Neural cell (in vitro differentiated cells): Measurements from ENCODE around the gene FLT3. TPM values are rescaled to one million over a fixed set of nuclear protein-coding genes. Genes with fewer than 3 reads are reported as not detected.

Experiments
- H2AFZ ChIP-seq: fragments of 200-600, 300-800 bp; sonication (generic), shearing (Covaris generic); 2 replicates; pipeline ENCODE4 v1.6.0; 2014; ENCODE audit warnings: low read depth, mild to moderate bottlenecking, antibody characterized with exemption, low read length, moderate library complexity
- H3F3A ChIP-seq: fragments of 200-600 bp; shearing (Covaris generic); 2 replicates; pipeline ENCODE4 v1.6.1; 2016; ENCODE audit warnings: mild to moderate bottlenecking, moderate library complexity, mixed read lengths, antibody characterized with exemption, low read length; ENCODE audit not compliant: insufficient read depth, poor library complexity, severe bottlenecking
- H3K27ac ChIP-seq: fragments of 200-600, 300-800 bp; sonication (generic), shearing (Covaris generic); 2 replicates; pipeline ENCODE4 v1.5.1; 2014; ENCODE audit warnings: mild to moderate bottlenecking, low read length, moderate library complexity
- H3K27me3 ChIP-seq: fragments of 300-800, 200-600 bp; sonication (generic), shearing (Covaris generic); 2 replicates; pipeline ENCODE4 v1.6.0; 2014; ENCODE audit warnings: mild to moderate bottlenecking, low read depth, low read length, moderate library complexity; ENCODE audit not compliant: insufficient read depth
- H3K36me3 ChIP-seq: fragments of 300-800, 200-600 bp; sonication (generic), shearing (Covaris generic); 2 replicates; pipeline ENCODE4 v1.5.1; 2014; ENCODE audit warnings: mild to moderate bottlenecking, antibody characterized with exemption, low read length, moderate library complexity; ENCODE audit not compliant: insufficient read depth
- H3K4me2 ChIP-seq: fragments of 300-800, 200-600 bp; sonication (generic), shearing (Covaris generic); 2 replicates; pipeline ENCODE4 v1.6.0; 2014; ENCODE audit warnings: mild to moderate bottlenecking, low read length
- H3K4me3 ChIP-seq: fragments of 300-800, 200-600 bp; sonication (generic), shearing (Covaris generic); 2 replicates; pipeline ENCODE4 v1.5.1; 2014; ENCODE audit warnings: mild to moderate bottlenecking, low read length, moderate library complexity
- H3K79me2 ChIP-seq: fragments of 200-600 bp; shearing (Covaris generic); replicated peaks from 2 replicates; pipeline ENCODE4 v1.6.0; 2014; ENCODE audit warnings: mild to moderate bottlenecking, low read length, moderate library complexity; ENCODE audit not compliant: insufficient read depth
- H3K9ac ChIP-seq: fragments of 300-800, 200-600 bp; sonication (generic), shearing (Covaris generic); 2 replicates; pipeline ENCODE4 v1.6.1; 2016; ENCODE audit warnings: mild to moderate bottlenecking, low read length, mixed read lengths
- H3K9me2 ChIP-seq: fragments of 200-600 bp; shearing (Covaris generic); 2 replicates; pipeline ENCODE4 v1.6.1; 2016; ENCODE audit warnings: mild to moderate bottlenecking, low read length, mixed read lengths; ENCODE audit not compliant: insufficient read depth
- H3K9me3 ChIP-seq: fragments of 200-600, 300-800 bp; sonication (generic), shearing (Covaris generic); 2 replicates; pipeline ENCODE4 v1.6.1; 2016; ENCODE audit warnings: mild to moderate bottlenecking, mixed run types, low read length, moderate library complexity, mixed read lengths
- H4K20me1 ChIP-seq: fragments of 200-600 bp; shearing (Covaris generic); 2 replicates; pipeline ENCODE4 v1.6.1; 2016; ENCODE audit warnings: mild to moderate bottlenecking, mixed run types; ENCODE audit not compliant: insufficient read depth
- CTCF ChIP-seq: fragments of 450-650 bp; IDR thresholded peaks from 2 replicates; pipeline ENCODE4 v1.5.1; 2014; ENCODE audit warnings: antibody characterized with exemption, mild to moderate bottlenecking, moderate library complexity; ENCODE audit not compliant: poor library complexity, severe bottlenecking
- EP300 ChIP-seq: fragments of 450-650 bp; conservative IDR thresholded peaks from 2 replicates; pipeline ENCODE4 v1.6.1; 2014; ENCODE audit warnings: antibody characterized with exemption, mild to moderate bottlenecking, moderate library complexity; ENCODE audit not compliant: poor library complexity, severe bottlenecking
- EZH2 ChIP-seq: fragments of 200-600, 300-800 bp; shearing (Covaris generic), sonication (generic); IDR thresholded peaks from 2 replicates; pipeline ENCODE4 v1.6.1; 2014; ENCODE audit warnings: antibody characterized with exemption, low read length, borderline replicate concordance, mild to moderate bottlenecking; ENCODE audit not compliant: insufficient read depth, poor library complexity, severe bottlenecking
- MXI1 ChIP-seq: fragments of 450-650 bp; conservative IDR thresholded peaks from 2 replicates; pipeline ENCODE4 v1.6.1; 2014; ENCODE audit warnings: antibody characterized with exemption, mild to moderate bottlenecking; ENCODE audit not compliant: poor library complexity, severe bottlenecking
- POLR2AphosphoS5 ChIP-seq: IDR thresholded peaks from 2 replicates; pipeline ENCODE4 v1.6.1; 2012
- RAD21 ChIP-seq: fragments of 450-650 bp; conservative IDR thresholded peaks from 2 replicates; pipeline ENCODE4 v1.6.1; 2014; ENCODE audit warnings: antibody characterized with exemption, mild to moderate bottlenecking, moderate library complexity
- REST ChIP-seq: IDR thresholded peaks from 2 replicates; pipeline ENCODE4 v1.6.1; 2012; ENCODE audit warnings: borderline replicate concordance
- SMC3 ChIP-seq: fragments of 450-650 bp; conservative IDR thresholded peaks from 2 replicates; pipeline ENCODE4 v1.6.1; 2014; ENCODE audit warnings: antibody characterized with exemption, mild to moderate bottlenecking, moderate library complexity; ENCODE audit not compliant: poor library complexity
- TAF1 ChIP-seq: IDR thresholded peaks from 2 replicates; pipeline ENCODE4 v1.6.1; 2012; ENCODE audit warnings: low read depth
- polyA plus RNA-seq: library from polyadenylated mRNA; depleted of rRNA; stranded (reverse); fragments of >200 nt; gene quantifications from 2 replicates; pipeline ENCODE4 v1.2.3, GENCODE V29; 2014

FLT3 gene
- polyA plus RNA-seq, 1 donor from 2014 or later = 0.41 TPM

- no peaks in the 10 kb centered on the region for H3K9me2 ChIP-seq
- H3K27ac ChIP-seq = no peak overlapping the region
- H3K36me3 ChIP-seq = no peaks in the 10 kb centered on the region
- H2AFZ ChIP-seq = no peak overlapping the region
- no peaks in the 10 kb centered on the region for H3K9me3 ChIP-seq
- no peaks in the 10 kb centered on the region for H3K27me3 ChIP-seq
- no peaks in the 10 kb centered on the region for H3F3A ChIP-seq
- H3K4me2 ChIP-seq = no peak overlapping the region
- H3K9ac ChIP-seq = no peak overlapping the region
- no peak for TF ChIP-seq TAF1
- TF ChIP-seq RAD21 = no peak
- TF ChIP-seq MXI1 = no peak
- TF ChIP-seq CTCF = no peak
- no peak for TF ChIP-seq REST
- TF ChIP-seq EZH2 = no peak
- no peak for TF ChIP-seq POLR2AphosphoS5
- no peak for TF ChIP-seq SMC3
- TF ChIP-seq EP300 = no peak
- no peaks in the 10 kb centered on the region for H4K20me1 ChIP-seq
- H3K79me2 ChIP-seq = no peaks in the 10 kb centered on the region
- no peak overlapping the region for H3K4me3 ChIP-seq
Measured at GRCh38 chr13:28128030-28128429, 27.7 kb upstream of the FLT3 start.

GRCh38 chr13:28121224-28121623, 20.8 kb upstream of the FLT3 start:
- Histone ChIP-seq H3K9me2 (no peaks in the 10 kb centered on the region), H3K9me3 (no peaks in the 10 kb centered on the region), H3F3A (no peaks in the 10 kb centered on the region), H3K9ac (no peak overlapping the region), H3K36me3 (no peaks in the 10 kb centered on the region), H3K4me2 (no peak overlapping the region), H4K20me1 (no peaks in the 10 kb centered on the region), H3K79me2 (no peaks in the 10 kb centered on the region), H3K27ac (no peak overlapping the region), H3K27me3 (no peaks in the 10 kb centered on the region), H2AFZ (no peak overlapping the region), H3K4me3 (no peak overlapping the region)
- TF ChIP-seq RAD21 = no peak

GRCh38 chr13:28120317-28120716, 19.9 kb upstream of the FLT3 start:
- Histone ChIP-seq H2AFZ (no peak overlapping the region), H3K27ac (no peak overlapping the region), H3K9me2 (no peaks in the 10 kb centered on the region), H3K9ac (no peak overlapping the region), H3K36me3 (no peaks in the 10 kb centered on the region), H3K9me3 (no peaks in the 10 kb centered on the region), H3K27me3 (no peaks in the 10 kb centered on the region), H3K4me2 (no peak overlapping the region), H3K4me3 (no peak overlapping the region), H3F3A (no peaks in the 10 kb centered on the region), H3K79me2 (no peaks in the 10 kb centered on the region), H4K20me1 (no peaks in the 10 kb centered on the region)
- TF ChIP-seq CTCF = no peak
- no peak for TF ChIP-seq MXI1
- no peak for TF ChIP-seq TAF1
- TF ChIP-seq EP300 = no peak
- TF ChIP-seq POLR2AphosphoS5 = no peak
- TF ChIP-seq RAD21 = no peak
- TF ChIP-seq REST = no peak
- no peak for TF ChIP-seq EZH2
- no peak for TF ChIP-seq SMC3
